Dedifferentiated amniotic fluid mesenchymal stem cell (primary cell): ENCODE data around the gene SAMD9.
"Not testable (repeated sequence)": the region's sequence is repeated elsewhere in the genome, so short reads cannot be mapped to it uniquely, and the experiment has no call there.

Experiments
- DNase-seq: peaks from one replicate; pipeline ENCODE4 v3.0.0-alpha.2; 2016; ENCODE audit errors: extremely low spot score

SAMD9 gene

DNA sequence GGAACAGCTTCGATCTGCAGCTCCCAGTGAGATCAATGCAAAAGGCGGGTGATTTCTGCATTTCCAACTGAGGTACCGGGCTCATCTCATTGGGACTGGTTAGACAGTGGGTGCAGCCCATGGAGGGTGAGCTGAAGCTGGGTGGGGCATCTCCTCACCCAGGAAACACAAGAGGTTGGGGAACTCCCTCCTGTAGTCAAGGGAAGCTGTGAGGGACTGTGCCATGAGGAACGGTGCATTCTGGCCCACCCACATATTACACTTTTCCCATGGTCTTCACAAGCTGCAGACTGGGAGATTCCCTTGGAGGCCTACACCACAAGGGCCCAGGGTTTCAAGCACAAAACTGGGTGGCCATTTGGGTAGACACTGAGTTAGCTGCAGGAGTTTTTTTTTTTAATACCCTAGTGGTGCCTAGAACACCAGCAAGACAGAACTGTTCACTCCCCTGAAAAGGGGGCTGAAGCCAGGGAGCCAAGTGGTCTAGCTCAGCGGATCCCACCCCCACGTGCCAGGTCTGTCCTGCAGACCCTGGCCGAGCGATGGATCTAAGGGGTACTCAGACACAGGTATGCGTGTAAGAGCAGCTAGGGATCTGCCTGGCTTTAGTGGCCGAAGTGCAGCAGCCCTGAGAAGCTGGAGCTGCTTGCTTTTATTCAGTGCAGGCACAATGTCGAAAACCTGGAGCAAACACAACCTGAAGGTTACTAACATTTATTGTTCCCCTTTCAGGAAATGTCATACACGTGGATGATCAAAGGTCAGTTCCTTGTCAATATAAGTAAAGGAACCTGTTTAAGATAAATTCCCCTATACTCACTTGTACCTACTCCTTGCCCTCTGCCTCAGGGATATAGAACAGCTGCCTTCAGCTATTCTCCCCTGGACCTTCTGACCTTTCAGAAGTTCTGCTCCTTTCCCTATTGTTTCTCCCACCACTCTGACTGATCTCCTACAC, 3.1 kb upstream of the SAMD9 start:
- no peak for DNase-seq

DNA sequence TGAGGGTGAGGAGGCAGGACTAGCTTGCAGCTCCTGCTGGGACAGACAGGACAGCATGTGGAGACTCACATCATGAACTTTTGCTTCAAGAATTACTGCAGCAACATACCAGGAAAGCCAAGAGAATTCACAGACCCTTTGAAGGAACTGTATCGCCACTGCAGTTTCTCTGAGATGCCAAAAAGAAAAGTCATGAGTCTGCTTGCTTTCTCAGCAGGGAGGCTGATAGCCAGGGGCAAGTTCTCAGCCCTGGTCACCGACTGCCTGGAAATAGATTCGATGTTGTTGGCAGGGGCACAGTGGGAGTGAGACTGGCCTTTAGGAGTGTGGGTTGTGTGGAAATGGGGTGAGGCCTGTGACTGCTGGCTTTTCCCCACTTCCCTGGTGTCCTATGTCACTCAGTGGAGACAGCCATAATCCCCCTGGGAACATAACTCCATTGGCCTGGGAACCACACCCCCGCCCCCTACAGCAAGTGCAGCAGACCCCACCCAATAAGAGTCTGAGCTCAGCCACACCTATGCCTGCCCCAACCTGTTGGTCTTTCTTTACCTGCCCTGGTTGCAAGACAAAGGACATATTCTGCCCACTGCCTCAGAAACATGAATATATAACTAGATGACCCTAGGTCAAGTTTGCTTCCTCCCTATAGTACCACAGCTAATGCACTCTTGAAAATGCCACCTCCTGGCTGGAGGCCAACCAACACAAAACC, 1.6 kb upstream of the SAMD9 start:
- DNase-seq: peak; percentile 22

DNA sequence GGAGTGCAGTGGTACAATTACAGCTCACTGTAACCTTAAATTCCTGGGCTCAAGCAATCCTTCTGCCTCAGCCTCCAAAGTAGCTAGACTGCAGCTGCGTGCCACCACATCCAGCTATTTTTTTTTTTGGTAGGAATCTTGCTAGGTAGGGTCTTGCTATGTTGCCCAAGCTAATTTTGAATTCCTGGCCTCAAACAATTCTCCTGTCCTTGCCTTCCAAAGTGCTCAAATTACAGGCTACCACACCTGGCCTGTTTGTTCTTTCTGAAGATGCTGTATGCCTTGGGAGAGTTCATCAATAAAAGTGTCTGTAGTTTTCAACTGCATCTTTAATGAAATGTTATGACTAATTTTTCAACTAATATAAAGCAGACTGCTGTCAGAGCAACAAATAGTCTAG, 452 bp downstream of the SAMD9 start:
- no peak for DNase-seq

DNA sequence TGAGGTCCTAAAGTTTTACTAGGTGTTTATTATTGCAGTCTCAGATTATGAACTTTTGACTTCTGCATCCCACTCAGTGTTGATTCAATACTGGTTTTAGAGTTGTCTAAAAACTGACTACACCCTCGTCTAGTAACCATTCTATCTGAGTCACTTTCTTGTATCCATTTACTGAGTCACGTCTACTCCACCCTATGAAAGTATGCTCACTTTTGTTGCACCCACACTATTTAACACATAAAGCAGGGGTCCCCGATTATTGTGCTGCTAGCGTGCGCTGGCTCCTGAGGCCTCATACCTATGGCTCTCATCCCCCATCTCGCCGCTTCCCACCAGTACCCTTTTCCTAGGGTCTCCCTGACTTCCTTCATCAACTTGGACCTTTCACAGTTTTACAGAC, 2.0 kb downstream of the SAMD9 start:
- DNase-seq: peak; percentile 54

DNA sequence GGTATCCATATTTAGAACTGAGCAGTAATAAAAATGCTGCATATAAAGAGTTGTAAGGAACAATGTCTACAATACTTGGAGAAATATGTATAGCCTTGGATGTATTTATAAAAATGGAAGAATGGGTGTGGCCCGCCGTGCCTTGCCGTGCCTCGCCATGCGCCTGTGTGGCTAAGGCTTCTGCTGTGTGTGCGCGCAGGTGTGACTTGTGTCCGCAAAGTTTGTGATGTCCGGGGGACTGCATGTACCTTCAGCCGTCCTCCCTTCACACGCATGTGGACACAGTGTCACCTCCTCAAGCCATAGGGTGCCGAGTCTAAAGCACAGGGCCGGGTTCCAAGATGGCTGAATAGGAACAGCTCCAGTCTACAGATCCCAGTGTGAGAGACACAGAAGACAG, 9.8 kb downstream of the SAMD9 start:
- DNase-seq: no peak

DNA sequence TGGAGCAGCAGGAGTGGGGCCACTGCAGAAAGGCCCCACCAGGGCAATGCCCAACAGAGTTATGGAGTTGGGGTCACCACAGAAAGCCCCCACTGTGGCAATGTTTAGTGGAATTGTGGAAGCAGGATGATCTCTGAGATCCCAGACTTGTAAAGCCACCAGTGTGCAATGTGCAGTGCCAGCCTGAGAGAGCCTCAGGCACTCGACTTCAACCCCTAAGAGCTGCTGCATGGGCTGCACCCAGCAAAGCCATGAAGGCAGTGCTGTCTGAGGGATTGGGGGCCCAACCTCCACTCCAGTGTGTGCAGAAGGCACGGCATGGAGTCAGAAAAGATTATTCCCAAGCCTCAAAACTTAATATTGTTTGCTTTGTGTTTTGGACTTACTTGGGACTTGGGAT, 20.4 kb downstream of the SAMD9 start:
- DNase-seq: no peak

DNA sequence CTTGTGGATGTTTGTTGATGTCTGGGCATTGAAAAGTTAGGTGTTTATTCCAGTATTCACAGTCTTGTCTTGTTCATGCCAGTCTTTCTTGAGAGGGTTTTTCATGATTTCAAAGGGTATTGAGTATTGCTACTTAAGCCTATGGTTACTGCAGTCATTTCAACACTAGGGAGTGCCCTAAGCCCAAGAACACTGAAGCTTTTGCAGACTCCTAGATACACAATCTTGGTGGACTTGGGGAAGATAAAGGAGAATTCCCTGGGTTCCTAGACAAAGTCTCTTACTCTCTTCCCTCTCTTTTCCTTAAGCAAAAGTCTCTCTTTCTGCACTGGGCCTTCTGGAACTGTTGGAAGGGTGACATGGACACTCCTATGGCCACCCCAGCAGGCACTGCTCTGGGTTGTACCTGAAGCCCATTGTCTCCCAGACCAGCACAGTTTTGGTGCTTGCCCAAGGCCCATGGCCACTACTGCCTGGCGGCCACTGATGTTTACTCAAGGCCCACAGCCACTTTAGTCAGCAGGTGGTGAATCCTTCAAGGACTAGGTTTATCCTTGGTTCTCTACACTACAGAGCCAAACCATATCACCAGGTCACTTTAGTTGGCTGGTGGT, 24.9 kb downstream of the SAMD9 start:
- no peak for DNase-seq

DNA sequence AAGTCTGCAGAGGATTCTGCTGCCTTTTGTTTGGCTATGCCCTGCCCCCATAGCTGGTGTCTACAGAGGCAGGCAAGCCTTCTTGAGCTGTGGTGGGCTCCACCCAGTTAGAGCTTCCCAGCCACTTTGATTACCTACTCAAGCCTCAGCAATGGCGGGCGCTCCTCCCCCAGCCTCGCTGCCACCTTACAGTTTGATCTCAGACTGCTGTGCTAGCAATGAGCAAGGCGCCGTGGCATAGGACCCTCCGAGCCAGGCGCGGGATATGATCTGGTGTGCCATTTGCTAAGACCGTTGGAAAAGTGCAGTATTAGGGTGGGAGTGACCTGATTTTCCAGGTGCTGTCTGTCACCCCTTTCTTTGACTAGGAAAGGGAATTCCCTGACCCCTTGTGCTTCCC, 44.4 kb downstream of the SAMD9 start:
- not testable (repeated sequence) for DNase-seq

DNA sequence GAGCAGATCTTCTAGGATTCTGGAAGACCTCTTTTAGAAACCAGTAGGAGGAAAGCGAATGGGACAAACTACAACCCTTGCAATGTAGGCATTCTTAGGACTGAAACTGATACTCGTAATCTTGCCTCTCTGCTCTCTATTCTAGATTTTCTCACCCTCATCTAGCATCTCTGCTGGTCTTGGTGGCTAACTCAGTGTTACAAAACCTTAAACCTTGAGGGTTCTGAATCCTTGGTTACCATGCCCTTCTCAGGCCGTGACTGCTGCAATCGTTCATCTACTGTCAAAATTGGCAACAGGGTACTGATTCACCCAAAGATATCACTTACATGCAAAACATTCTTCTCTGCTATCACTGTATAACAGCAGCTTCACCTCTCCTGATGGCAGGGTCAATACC, 55.2 kb downstream of the SAMD9 start:
- no peak for DNase-seq

DNA sequence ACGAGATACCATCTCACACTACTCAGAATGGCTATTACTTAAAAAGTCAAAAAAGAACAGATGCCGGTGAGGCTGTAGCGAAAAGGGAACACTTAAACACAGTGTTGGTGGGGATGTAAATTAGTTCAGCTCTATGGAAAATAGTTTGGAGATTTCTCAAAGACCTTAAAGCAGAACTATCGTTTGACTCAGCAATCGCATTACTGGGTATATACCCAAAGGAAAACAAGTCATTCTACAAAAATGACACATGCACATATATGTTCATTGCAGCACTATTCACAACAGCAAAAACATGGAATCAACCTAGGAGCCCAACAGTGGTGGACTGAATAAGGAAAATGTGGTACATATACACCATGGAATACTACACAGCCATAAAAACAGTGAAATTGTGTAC, 56.9 kb downstream of the SAMD9 start:
- no peak for DNase-seq

DNA sequence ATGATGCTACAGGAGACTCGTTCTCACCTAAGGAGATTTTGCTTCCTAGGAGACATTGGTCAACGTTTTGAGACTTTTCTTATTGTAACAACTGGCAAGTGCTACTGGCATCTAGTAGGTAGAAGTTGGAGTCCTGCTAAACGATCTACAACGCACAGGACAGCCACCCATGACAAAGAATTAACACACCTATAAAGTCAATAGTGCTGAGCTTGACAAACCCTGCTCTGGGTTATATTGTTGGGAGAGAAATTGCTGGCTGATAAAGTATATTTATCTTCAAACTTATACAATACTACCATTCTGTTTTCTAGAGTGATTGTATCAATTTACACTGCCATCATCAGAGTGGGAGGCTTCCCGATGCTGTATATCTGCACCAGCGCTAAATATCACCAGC, 57.8 kb downstream of the SAMD9 start:
- DNase-seq: no peak

DNA sequence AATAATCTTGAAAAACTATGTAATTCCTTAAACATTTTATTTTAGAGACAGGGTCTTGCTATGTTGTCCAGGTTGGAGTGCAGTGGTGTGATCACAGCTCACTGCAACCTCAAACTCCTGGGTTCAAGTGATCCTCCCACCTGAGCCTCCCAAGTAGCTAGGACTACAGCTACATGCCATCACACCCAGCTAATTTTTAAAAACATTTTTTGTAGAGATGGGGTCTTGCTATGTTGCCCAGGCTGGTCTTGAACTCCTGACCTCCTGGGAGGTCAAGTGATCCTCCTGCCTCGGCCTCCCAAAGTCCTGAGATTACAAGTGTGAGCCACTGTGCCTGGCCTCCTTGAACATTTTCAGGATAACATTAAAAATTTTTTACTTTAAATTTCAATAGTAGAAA, 61.2 kb downstream of the SAMD9 start:
- not testable (repeated sequence) for DNase-seq

DNA sequence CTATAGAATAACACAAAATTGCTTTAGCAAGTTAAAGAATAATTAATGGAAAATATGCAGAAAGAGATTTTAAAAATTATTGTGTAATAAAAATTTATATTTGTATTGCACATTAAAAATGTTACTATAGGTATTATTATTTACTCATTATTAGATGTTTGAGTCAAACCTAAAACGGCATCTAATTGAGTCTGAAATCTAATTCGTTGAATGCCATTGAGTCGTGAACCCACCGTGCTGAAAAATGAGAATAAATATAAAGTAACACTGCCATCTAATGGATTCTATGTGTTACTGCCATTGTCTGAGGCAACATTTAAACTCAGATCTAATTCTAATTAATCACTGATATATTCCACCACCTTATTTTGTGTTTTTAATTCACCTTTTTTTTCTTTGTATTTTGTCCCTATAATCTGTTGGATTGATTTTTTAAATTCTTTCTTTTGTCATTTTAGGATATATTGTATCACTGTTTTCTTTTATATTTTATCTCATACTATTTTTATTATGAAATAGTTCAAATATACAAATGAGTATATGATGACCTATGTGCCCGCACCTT, 62.2 kb downstream of the SAMD9 start:
- DNase-seq: peak; percentile 22

DNA sequence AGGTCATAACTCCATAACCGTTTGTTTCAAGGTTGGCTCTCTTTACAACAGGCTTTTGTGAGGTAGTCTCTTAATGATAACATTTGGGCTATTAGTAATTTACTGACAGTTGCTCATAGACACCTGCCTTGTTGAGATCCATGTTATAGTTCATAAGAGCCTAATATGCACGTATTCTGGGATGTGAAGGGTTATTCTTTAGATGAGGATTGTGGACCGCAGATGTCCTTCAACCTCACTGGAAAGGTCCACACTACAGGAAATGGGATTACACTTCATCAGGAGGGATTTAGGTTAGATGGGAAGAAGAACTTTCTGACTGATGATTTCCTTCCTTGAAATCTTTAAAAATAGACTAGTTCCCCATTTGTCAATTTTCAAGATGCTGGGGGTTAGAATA, 62.8 kb downstream of the SAMD9 start:
- no peak for DNase-seq

DNA sequence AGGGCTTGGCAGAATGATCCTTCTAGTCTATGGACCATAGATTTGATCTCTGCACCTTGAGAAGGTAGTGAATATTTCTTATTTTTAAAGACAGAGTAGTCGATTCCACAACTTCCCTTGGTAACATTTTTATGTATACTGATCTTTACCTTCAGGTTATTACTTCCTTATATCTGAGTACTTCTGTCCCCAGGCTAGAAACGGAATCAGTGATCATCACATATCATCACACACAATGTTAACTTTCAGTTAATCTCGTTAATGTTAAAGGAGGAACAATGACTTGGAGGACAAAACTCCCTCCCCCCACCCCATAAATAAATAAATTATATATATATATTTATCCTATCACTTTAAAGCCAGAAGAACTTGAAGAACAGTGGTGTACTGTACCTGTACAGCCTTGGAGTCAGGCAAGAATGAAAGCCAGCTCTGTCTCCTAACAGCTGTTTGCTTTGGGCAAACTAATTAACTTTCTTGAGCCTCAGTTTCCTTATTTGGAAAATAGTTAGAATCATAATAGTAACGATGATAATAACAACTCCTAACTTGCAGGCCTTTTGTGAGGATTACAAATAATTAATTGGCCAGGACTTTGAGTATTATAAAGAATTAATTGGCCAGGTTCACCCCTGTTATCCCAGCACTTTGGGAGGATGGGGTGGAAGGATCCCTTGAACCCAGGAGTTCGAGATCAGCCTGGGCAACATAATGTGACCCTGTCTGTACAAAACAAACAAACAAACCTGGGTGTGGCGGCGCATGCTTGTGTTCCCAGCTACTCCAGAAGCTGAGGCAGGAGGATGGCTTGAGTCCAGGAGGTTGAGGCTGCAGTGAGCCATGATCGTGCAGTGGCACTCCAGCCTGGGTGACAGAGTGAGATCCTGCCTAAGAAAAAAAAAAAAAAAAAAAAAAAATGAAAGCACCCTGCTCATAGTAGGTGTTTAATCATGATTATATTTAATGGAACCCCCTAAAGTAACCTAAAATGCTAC, 63.5 kb downstream of the SAMD9 start:
- no peak for DNase-seq

DNA sequence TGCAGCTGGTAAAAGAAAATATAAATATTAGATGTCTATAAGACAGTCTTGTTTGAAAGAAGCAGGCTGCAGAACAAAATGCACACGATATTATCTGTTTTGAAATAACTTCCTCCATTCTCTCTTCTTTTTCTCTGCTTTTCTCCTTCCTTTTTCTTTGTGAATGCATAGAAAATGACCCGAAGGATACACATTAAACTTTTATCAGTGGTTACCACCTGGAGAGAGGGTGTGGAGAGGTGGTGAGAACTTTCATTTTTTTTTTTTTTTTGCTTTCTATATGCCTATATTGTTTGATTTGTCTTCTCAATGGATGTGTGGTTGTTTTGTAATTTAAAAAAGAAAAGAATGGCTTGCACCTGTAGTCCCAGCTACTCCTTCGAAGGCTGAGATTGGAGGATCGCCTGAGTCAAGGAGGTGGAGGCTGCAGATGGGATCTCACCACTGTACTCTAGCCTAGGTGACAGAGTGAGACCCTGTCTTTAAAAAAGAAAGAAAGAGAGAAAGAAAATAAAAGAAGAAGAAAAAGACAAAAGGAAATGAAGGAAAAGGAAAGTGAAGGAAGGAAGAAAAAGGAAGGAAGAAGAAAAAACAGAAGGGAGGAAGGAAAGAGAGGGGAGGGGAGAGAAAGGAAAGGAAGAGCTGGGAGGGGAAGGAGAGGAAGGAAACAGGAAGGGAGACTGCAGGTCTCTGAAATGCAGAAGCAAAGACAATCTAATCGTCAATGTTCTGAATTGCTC, 64.4 kb downstream of the SAMD9 start:
- no peak for DNase-seq

DNA sequence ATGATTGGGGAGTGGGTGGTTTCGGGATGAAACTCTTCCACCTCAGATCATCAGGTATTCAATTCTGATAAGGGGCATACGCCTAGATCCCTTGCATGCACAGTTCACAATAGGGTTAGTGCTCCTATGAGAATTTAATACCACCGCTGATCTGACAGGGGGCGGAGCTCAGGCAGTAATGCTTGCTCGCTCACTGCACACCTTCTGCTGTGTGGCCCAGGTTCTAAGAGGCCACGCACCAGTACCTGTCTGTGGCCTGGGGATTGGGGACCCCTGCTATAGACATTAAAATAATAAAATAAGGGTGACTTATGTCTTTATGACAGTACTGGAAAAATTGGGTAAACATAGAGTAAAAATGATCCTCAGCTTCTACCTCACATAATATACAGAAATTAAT, 66.1 kb downstream of the SAMD9 start:
- DNase-seq: no peak
